ENCODE data around the gene IFNGR1. TPM values are rescaled to one million over a fixed set of nuclear protein-coding genes. Genes with fewer than 3 reads are reported as not detected.

IFNGR1 gene
- total and polyA plus RNA-seq, 10 of the 15 experiments (the other 5 are each of a cell fraction or from before 2014, with no cell fraction given) = 89.0 to 296 (median 138) TPM

DNA sequence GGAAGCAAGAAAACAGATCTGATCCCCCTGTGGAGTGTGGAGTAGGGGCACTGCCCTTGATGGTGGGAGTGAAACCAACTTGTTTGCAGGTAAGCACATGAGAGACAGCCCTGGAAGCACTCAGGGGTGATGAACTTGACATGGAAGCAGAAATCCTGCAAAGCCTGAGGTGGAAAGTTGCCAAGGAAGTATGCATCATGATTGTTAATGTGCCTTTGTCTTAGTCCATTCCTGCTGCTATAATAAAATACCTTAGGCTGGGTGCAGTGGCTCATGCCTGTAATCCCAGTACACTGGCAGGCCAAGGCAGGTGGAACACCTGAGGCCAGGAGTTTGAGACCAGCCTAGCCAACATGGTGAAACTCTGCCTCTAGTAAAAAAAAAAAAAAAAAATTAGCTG, 40.2 kb upstream of the IFNGR1 start:
- in situ Hi-C loops (cut with MboI) = no loop called here
- ATAC-seq (no peak), FAIRE-seq (no peak), DNase-seq (ENCODE audit: low read depth, low spot score) (no peak)
- Histone ChIP-seq H3K27me3 (replicated peaks in 1 of 2; ENCODE audit: control insufficient read depth in 2 of 2, insufficient read depth in 2 of 2, low read length in 1 of 2) (no peaks in the 10 kb centered on the region), H3K79me2 (ENCODE audit: control insufficient read depth, insufficient read depth, low read length) (no peaks in the 10 kb centered on the region), H3K27ac (ENCODE audit: control insufficient read depth, insufficient read depth) (no peak overlapping the region), H3K36me3 (ENCODE audit: control insufficient read depth in 2 of 2, insufficient read depth in 2 of 2, low read length in 1 of 2) (no peaks in the 10 kb centered on the region), H4K20me1 (ENCODE audit: control insufficient read depth, insufficient read depth) (no peaks in the 10 kb centered on the region), H3K4me1 (ENCODE audit: control insufficient read depth, insufficient read depth, low read length) (peaks cover 13% of the 10 kb centered on the region), H3K4me2 (ENCODE audit: control insufficient read depth, insufficient read depth) (no peak overlapping the region), H3K4me3 (no peak overlapping the region), H3K9me3 (replicated peaks; ENCODE audit: control insufficient read depth, insufficient read depth, low read length) (peaks cover 10% of the 10 kb centered on the region), H3K9ac (ENCODE audit: control insufficient read depth, insufficient read depth, low read length) (no peak overlapping the region), H2AFZ (ENCODE audit: control insufficient read depth, low read depth, low read length) (no peak overlapping the region)
- TF ChIP-seq PML (IDR thresholded peaks at IDR 0.05; ENCODE audit: low read length) (no peak), ZNF207 (IDR thresholded peaks at IDR 0.05; ENCODE audit: borderline replicate concordance) (no peak), YBX1 (IDR thresholded peaks at IDR 0.05) (no peak), ATF2 (IDR thresholded peaks at IDR 0.05; ENCODE audit: low read length) (no peak), BCL3 (IDR thresholded peaks at IDR 0.05; ENCODE audit: borderline replicate concordance, insufficient read depth, low read depth, low read length, poor library complexity, severe bottlenecking) (no peak), BHLHE40 (IDR thresholded peaks at IDR 0.05; ENCODE audit: borderline replicate concordance in 1 of 2, low read depth in 2 of 2, low read length in 1 of 2) (no peak), MEF2A (IDR thresholded peaks at IDR 0.05; ENCODE audit: insufficient read depth, low read depth, low read length) (no peak), MTA3 (IDR thresholded peaks at IDR 0.05; ENCODE audit: borderline replicate concordance, low read length) (no peak), DPF2 (IDR thresholded peaks at IDR 0.05) (no peak), KDM1A (IDR thresholded peaks at IDR 0.05; ENCODE audit: borderline replicate concordance) (no peak)
- ChIA-PET SMC1A (ENCODE audit: uncharacterized antibody, unreplicated experiment) (interaction anchor here (1.0 to 7.9 kb wide), 14 partner anchors 10 to 173 kb away, joined by 3 to 74 read pairs (median 10); no protein-coding TSS in a partner anchor), POLR2A (interaction anchor here (0.6 to 2.7 kb wide), 4 partner anchors 20 to 174 kb away, joined by 3 to 7 read pairs (median 4); no protein-coding TSS in a partner anchor), RAD21 (ENCODE audit: unreplicated experiment) (interaction anchor here (0.7 to 2.4 kb wide), 7 partner anchors 12 to 93 kb away, joined by 3 to 18 read pairs (median 6); no protein-coding TSS in a partner anchor), CTCF (interaction anchor here (0.6 to 2.9 kb wide), 8 partner anchors 9 to 291 kb away, joined by 3 to 11 read pairs (median 8); no protein-coding TSS in a partner anchor)
- intact Hi-C loops (cut with micrococcal nuclease; ENCODE audit: unreplicated experiment) = no loop called here
- BruUV-seq (replicated peaks) = no TSS peak

Data from GM12878 (cell line).